Activated naive CD4-positive, alpha-beta T cell treated with anti-CD3 and anti-CD28 coated beads, Interleukin-2, amount 50 U/mL, for 72 hours (primary cell): ENCODE measurements around the gene PRSS38. TPM values are rescaled to one million over a fixed set of nuclear protein-coding genes. Genes with fewer than 3 reads are reported as not detected.

Experiments used
- ATAC-seq, 2 donors: fragments of 150-1000 bp; cut with Tn5 transposase; 2 replicates each; pipeline ENCODE4 v1.10.0; 2021; ENCODE audit warnings: mild to moderate bottlenecking in 2 of 2, moderate library complexity in 2 of 2
- DNase-seq, 2 donors: peaks; one replicate each; pipeline ENCODE4 v3.0.0; 2021 to 2022; ENCODE audit warnings: low spot score in 2 of 2
- H3K27ac Mint-ChIP-seq, 2 donors: one replicate each; pipeline ENCODE4 v1.8.0; 2022; ENCODE audit warnings: mild to moderate bottlenecking in 2 of 2, mixed read lengths in 2 of 2
- H3K36me3 Mint-ChIP-seq, 2 donors: one replicate each; pipeline ENCODE4 v1.8.0; 2022; ENCODE audit warnings: mixed read lengths in 2 of 2
- H3K9me3 Mint-ChIP-seq, 2 donors: one replicate each; pipeline ENCODE4 v1.8.0; 2022; ENCODE audit warnings: mixed read lengths in 2 of 2
- total RNA-seq, 2 donors: library from RNA; stranded (reverse); gene quantifications; one replicate each; pipeline ENCODE4 v1.2.3, GENCODE V29; 2022

The PRSS38 gene
- total RNA-seq, 2 donors from 2014 or later: not detected

DNA sequence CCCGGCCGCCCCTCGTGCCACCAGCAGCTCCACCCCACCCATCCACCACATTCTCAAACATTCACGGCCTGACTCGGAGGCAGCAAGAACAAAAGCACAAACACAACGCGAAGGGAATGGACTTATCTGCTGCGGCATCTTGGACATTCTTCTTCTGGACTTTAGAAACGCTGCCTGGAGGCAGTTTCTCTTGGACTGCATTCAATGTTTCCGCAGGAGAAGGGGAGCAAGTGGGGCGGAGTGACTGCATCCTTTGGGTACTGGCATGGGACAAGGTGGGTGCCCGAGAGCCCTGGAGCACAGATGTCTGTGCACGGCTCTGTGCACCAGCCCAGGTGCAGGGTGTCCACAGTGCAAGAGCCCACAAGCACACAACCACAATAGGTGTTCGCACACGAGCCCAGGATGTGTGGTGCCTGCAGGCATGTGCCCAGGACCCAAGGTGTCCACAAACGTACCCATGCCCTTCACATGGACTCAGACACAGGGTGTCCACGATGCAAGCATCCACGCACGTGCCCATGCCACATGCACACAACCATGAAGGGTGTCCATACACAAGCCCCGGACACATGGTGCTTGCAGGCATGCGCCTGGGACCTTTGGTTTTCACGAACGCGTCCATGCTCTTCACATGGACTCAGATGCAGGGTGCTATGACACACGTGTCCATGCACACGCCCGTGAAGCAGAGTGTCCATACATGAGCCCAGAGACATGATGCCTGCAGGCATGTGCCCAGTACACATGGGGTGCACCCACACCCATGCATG is 78.7 kb downstream of the PRSS38 start:
- DNase-seq (peak in 1 of 2 donors; percentile 45), ATAC-seq (no peak)
- Mint-ChIP-seq H3K36me3 (no peaks in the 10 kb centered on the region), H3K27ac (no peak overlapping the region), H3K9me3 (no peaks in the 10 kb centered on the region)

GRCh38 chr1:227894831-227895451 is 79.5 kb downstream of the PRSS38 start:
- no peaks in the 10 kb centered on the region for H3K36me3 Mint-ChIP-seq
- ATAC-seq: no peak
- peak in 1 of 2 donors; percentile 54 for DNase-seq
- no peaks in the 10 kb centered on the region for H3K9me3 Mint-ChIP-seq
- H3K27ac Mint-ChIP-seq: no peak overlapping the region

Other genes with a start within 250 kb of the PRSS38 start
- 10 to 100 TPM in 1 of 2 donors, 1 to 10 TPM in 1; 7.2 to 14.8 TPM for gene JMJD4, start 80.4 kb upstream of the PRSS38 start, total RNA-seq
- gene SNAP47, start 80.2 kb upstream of the PRSS38 start, total RNA-seq: 10 to 100 TPM; 33.8 to 35.8 TPM
- gene WNT9A, start 132.3 kb downstream of the PRSS38 start, total RNA-seq: not detected
- gene WNT3A, start 191.3 kb downstream of the PRSS38 start, total RNA-seq: under 1 TPM in 1 of 2 donors, not detected in 1; 0.08 TPM